GM12873 (cell line): ENCODE data around the gene BAHCC1.

ENCODE experiments used
- TF ChIP-seq, protein P1 (sequence below): IDR thresholded peaks from 2 replicates; pipeline ENCODE4 v1.5.1; 2012; ENCODE audit warnings: low read depth, mild to moderate bottlenecking, moderate library complexity, low read length, control low read depth; ENCODE audit not compliant: insufficient read depth; ENCODE audit errors: missing control alignments

BAHCC1 gene

DNA sequence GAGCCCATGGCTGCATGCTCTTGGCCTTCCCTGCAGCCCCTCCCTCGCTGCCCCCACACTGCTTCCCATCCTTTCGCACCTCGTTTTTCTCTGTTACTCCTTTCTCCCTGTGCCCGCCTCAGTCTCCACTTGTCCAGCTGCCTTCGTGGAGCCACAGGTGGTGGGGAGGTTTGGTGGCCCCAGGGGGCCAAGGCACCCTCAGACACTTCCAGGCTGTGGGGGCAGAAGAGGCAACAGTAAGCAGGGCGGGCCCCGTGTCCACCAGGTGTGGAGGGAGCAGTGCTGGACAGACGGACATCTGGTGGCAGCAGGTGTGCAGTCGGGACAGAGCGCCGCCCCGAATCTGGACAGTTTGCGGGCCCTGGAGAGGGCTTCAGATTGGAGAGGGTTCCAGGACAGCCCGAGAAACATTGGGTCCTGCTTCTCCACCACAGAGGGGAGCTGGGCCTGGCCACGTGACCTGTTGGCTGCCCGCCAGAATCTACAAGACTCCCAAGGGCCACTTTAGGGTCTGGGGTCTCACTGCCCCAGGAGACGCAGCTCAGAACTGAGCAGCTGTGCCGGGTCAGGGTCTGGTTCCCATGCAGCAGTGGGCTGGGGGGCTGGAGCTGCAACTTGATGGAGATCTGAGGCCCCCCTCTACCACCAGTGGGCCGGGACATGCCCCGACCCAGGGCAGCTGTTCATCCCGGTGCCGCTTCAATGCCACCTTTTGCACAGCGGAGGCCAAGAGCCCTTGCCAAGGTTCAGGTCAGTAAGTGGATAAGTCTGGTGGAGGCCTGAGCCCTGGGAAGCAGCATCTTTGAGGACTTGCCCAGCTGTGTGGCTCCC is 22.8 kb downstream of the BAHCC1 start:
- TF ChIP-seq, protein P1, sequence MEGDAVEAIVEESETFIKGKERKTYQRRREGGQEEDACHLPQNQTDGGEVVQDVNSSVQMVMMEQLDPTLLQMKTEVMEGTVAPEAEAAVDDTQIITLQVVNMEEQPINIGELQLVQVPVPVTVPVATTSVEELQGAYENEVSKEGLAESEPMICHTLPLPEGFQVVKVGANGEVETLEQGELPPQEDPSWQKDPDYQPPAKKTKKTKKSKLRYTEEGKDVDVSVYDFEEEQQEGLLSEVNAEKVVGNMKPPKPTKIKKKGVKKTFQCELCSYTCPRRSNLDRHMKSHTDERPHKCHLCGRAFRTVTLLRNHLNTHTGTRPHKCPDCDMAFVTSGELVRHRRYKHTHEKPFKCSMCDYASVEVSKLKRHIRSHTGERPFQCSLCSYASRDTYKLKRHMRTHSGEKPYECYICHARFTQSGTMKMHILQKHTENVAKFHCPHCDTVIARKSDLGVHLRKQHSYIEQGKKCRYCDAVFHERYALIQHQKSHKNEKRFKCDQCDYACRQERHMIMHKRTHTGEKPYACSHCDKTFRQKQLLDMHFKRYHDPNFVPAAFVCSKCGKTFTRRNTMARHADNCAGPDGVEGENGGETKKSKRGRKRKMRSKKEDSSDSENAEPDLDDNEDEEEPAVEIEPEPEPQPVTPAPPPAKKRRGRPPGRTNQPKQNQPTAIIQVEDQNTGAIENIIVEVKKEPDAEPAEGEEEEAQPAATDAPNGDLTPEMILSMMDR = no peak

DNA sequence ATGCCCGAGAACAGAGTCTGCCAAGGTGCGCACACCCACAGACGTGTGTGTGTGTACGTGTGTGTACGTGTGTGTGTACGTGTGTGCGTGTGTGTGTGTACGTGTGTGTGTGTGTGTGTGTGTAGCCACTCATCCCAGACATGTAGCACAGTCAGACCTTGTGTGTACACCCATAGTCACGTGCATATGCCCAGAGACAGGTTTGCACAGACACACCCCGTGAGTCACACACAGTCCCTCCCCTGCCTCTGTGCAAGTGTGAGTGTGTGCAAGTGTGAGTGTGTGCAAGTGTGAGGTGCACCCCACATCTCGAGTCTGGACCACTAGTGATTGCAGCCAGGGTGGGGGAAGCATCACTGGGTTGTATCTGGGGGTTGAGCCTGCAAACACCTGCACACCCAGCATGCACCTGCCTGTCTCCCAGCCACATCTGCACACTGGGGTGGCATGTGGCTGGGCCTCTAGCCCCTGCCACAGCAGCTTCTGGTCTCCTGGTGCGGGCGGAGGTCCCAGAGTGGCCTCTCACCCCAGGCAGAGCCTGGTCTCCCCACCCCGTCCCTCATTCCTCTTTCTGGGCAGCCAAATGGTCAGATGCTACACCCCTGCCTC is 23.6 kb downstream of the BAHCC1 start:
- TF ChIP-seq, protein P1 = no peak

GRCh38 chr17:81419319-81419885 is 24.1 kb downstream of the BAHCC1 start:
- TF ChIP-seq, protein P1 = no peak

DNA sequence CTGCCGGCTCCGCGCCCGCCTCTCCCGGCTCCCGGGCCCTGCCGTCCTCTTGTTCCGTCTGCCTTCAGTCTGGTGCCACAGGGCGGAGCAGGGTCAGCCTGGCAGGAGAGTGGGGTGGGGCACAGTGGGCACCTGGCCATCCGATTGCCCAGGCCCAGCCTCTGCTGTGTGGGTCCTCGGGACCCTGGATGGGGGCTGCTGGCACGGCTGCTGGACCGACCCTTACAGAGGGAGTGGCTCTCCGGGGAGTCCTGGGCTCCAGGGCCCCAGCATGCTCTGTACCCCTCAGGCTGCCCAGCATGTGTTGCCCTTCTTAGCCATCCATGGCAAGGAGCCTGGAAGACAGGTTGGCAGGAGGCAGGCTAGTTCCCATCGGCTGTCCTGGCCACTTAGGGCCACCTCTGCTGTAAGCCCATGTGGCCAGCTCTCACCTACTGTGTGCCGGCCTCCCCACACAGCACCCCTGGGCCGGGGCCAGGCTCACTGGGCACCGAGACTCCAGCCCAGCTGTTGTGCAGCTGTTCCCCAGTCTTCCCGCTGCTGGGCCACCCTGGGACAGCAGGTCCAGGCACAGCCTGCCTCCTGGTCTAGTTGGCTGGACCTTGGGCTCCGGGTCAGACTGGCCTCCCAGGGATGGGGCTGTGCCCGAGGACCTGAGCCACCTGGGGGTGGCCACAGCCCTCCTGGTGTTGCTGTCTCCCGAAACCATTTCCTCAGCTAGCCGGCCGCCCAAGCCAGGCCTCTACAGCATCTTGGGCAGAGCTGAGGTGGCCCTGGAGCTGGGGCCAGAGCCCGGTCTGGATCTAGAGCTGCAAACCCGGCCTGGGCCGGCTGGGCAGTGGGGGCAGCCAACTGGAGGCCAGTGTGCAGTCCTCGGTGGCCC is 24.9 kb downstream of the BAHCC1 start:
- TF ChIP-seq, protein P1 = no peak

GRCh38 chr17:81420769-81421462 is 25.7 kb downstream of the BAHCC1 start:
- TF ChIP-seq, protein P1 = no peak

GRCh38 chr17:81422776-81423697 is 27.8 kb downstream of the BAHCC1 start:
- TF ChIP-seq, protein P1 = no peak
